Keratinocyte (primary cell): ENCODE results near the gene TNXB.

Experiments
- CTCF ChIP-seq, 3 experiments: IDR thresholded peaks in 1 of 3; conservative IDR thresholded peaks in 1 of 3; optimal IDR thresholded peaks in 1 of 3; 2 replicates in 2 of 3; 3 replicates in 1 of 3; pipeline versions ENCODE3 to v1.5.1; 2011; ENCODE audit warnings: low read length in 3 of 3, mild to moderate bottlenecking in 3 of 3, moderate library complexity in 2 of 3, control low read depth in 1 of 3, inconsistent platforms in 1 of 3; ENCODE audit not compliant: insufficient read depth in 2 of 3; ENCODE audit errors: extremely low read depth in 1 of 3
- EZH2 ChIP-seq: IDR thresholded peaks from one replicate; pipeline ENCODE4 v1.6.1; 2012; ENCODE audit warnings: inconsistent platforms, mild to moderate bottlenecking, low read length, moderate library complexity

DNA sequence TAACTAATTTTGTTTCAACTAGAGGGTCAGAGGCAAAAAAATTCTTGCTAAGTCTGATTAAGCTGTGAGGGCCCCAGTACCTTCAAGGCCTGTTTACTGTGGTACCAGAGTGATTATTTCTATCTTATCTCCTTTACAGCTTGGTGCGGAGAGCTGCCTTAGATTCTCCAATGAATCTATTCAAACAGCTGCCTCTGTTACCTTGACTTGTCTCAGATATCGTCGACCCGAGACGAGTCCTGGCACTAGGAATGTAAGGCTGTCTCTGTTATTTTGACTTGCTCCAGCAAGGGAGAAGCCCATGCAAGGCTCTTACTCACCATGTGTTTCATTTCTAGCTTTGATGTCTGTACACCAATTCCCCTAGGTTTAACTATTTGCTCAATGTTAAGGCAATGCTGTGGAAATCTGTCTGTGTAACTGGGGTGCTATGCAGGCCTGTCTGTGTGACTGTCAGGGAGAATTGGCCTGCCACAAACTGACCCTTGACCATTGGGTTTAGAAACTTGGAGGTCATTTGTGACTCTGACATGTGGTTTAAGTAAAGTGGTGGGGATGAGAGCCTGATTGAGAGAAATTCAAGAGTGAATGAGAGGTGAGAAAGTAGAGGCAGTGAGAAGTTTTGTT is 31.4 kb upstream of the TNXB start:
- TF ChIP-seq CTCF (optimal IDR thresholded peaks at IDR 0.05 in 1 of 3, IDR thresholded peaks at IDR 0.05 in 1 of 3, conservative IDR thresholded peaks at IDR 0.05 in 1 of 3; ENCODE audit: extremely low read depth in 1 of 3, insufficient read depth in 2 of 3, low read length in 3 of 3) (no peak), EZH2 (no peak)
